Neuronal stem cell (in vitro differentiated cells): ENCODE measurements around the gene OR8H1.

Experiments used
- DNase-seq: peaks from one replicate; pipeline ENCODE4 v3.0.0-alpha.2; 2013; ENCODE audit warnings: low spot score
- H2AFZ ChIP-seq: one replicate; pipeline ENCODE4 v1.6.1; 2013; ENCODE audit warnings: mild to moderate bottlenecking, low read length, inconsistent platforms
- H2AK5ac ChIP-seq: 2 replicates; pipeline ENCODE4 v1.6.1; 2013; ENCODE audit warnings: low read depth, mild to moderate bottlenecking, inconsistent platforms, low read length, moderate library complexity, mixed read lengths
- H2BK120ac ChIP-seq: 2 replicates; pipeline ENCODE4 v1.6.1; 2013; ENCODE audit warnings: low read depth, mild to moderate bottlenecking, inconsistent platforms, low read length, moderate library complexity, mixed read lengths
- H2BK12ac ChIP-seq: one replicate; pipeline ENCODE4 v1.6.1; 2013; ENCODE audit warnings: low read length, inconsistent platforms
- H2BK15ac ChIP-seq: 2 replicates; pipeline ENCODE4 v1.6.1; 2013; ENCODE audit warnings: mild to moderate bottlenecking, low read length, inconsistent platforms, mixed read lengths
- H2BK5ac ChIP-seq: one replicate; pipeline ENCODE4 v1.6.1; 2013; ENCODE audit warnings: inconsistent platforms, mild to moderate bottlenecking, low read length, moderate library complexity
- H3K14ac ChIP-seq: one replicate; pipeline ENCODE4 v1.6.1; 2013; ENCODE audit warnings: low read length, inconsistent platforms
- H3K18ac ChIP-seq: 2 replicates; pipeline ENCODE4 v1.6.1; 2013; ENCODE audit warnings: low read length, inconsistent platforms
- H3K23ac ChIP-seq: 2 replicates; pipeline ENCODE4 v1.6.1; 2013; ENCODE audit warnings: low read depth, mild to moderate bottlenecking, mixed read lengths, low read length, inconsistent platforms; ENCODE audit not compliant: poor library complexity
- H3K27ac ChIP-seq: replicated peaks from 3 replicates; pipeline ENCODE4 v1.5.1; 2013; ENCODE audit warnings: low read length, inconsistent platforms
- H3K27me3 ChIP-seq, 3 experiments: 2 replicates each; pipeline ENCODE4 v1.6.1; 2013; ENCODE audit warnings: low read length in 3 of 3, mild to moderate bottlenecking in 2 of 3, inconsistent platforms in 1 of 3, low read depth in 1 of 3, mixed read lengths in 1 of 3, moderate library complexity in 1 of 3; ENCODE audit not compliant: control insufficient read depth in 3 of 3, insufficient read depth in 3 of 3
- H3K36me3 ChIP-seq, 2 donors: replicated peaks in 1 of 2; 2 replicates each; pipeline ENCODE4 v1.6.1; 2013; ENCODE audit warnings: low read length in 2 of 2; ENCODE audit not compliant: control insufficient read depth in 2 of 2, insufficient read depth in 2 of 2
- H3K4ac ChIP-seq: 2 replicates; pipeline ENCODE4 v1.6.1; 2013; ENCODE audit warnings: inconsistent platforms, mild to moderate bottlenecking, low read length, moderate library complexity
- H3K4me1 ChIP-seq, 2 donors: 1 replicate in 1 of 2; 2 replicates in 1 of 2; pipeline ENCODE4 v1.6.1; 2013; ENCODE audit warnings: low read length in 2 of 2, low read depth in 1 of 2; ENCODE audit not compliant: control insufficient read depth in 2 of 2, insufficient read depth in 1 of 2
- H3K4me2 ChIP-seq: one replicate; pipeline ENCODE4 v1.6.1; 2013; ENCODE audit warnings: mild to moderate bottlenecking, low read length, inconsistent platforms; ENCODE audit not compliant: insufficient read depth, poor library complexity, severe bottlenecking
- H3K4me3 ChIP-seq, 2 donors: 2 replicates each; pipeline ENCODE4 v1.5.1; 2013; ENCODE audit warnings: low read length in 2 of 2, mild to moderate bottlenecking in 2 of 2, inconsistent platforms in 1 of 2, moderate library complexity in 1 of 2
- H3K79me1 ChIP-seq: one replicate; pipeline ENCODE4 v1.6.1; 2013; ENCODE audit warnings: low read depth, mild to moderate bottlenecking, inconsistent platforms, low read length, moderate library complexity
- H3K9ac ChIP-seq: one replicate; pipeline ENCODE4 v1.6.1; 2013; ENCODE audit warnings: mild to moderate bottlenecking, low read depth, low read length, inconsistent platforms; ENCODE audit not compliant: poor library complexity
- H3K9me3 ChIP-seq, 2 donors: replicated peaks in 1 of 2; 2 replicates each; pipeline versions ENCODE3 to v1.6.1; 2013; ENCODE audit warnings: low read length in 2 of 2, mild to moderate bottlenecking in 2 of 2, inconsistent platforms in 1 of 2, low read depth in 1 of 2, mixed read lengths in 1 of 2, moderate library complexity in 1 of 2; ENCODE audit not compliant: control insufficient read depth in 2 of 2, insufficient read depth in 1 of 2
- H4K8ac ChIP-seq: one replicate; pipeline ENCODE4 v1.6.1; 2013; ENCODE audit warnings: low read depth, mild to moderate bottlenecking, inconsistent platforms, low read length, moderate library complexity
- H4K91ac ChIP-seq: one replicate; pipeline ENCODE4 v1.6.1; 2013; ENCODE audit warnings: low read length, low read depth, mild to moderate bottlenecking, inconsistent platforms; ENCODE audit not compliant: poor library complexity
- WGBS, 2 donors: extraction: QIAGEN DNeasy Blood & Tissue Kit; methylation state at CpG; one replicate each; pipeline ENCODE4 v1.1.7; 2013; ENCODE audit warnings: missing lambda C conversion rate in 2 of 2, mixed read lengths in 1 of 2; ENCODE audit not compliant: insufficient read length in 2 of 2, insufficient replicate concordance in 1 of 2; ENCODE audit errors: extremely low coverage in 2 of 2; 5-methylcytosine and 5-hydroxymethylcytosine counted together

The OR8H1 gene

GRCh38 chr11:56271092-56271491 is 21.0 kb downstream of the OR8H1 start:
- H3K23ac ChIP-seq, result no peak overlapping the region
- H3K36me3 ChIP-seq, result no peaks in the 10 kb centered on the region
- H2AFZ ChIP-seq, result no peak overlapping the region

GRCh38 chr11:56251954-56252353 is 40.1 kb downstream of the OR8H1 start, which contains the start of gene OR5T3:
Gene OR5T3 (plus strand): TSS chr11:56252254. CDS start chr11:56252254, 0 bp downstream.
- no peak within 1 kb of the TSS for H3K4ac ChIP-seq
- H4K91ac ChIP-seq, result no peak within 1 kb of the TSS
- H3K36me3 ChIP-seq, result no peaks in the 10 kb centered on the region

More at GRCh38 chr11:56271092-56271491, 21.0 kb downstream of the OR8H1 start:
- no peak overlapping the region for H3K4me3 ChIP-seq
- no peak overlapping the region for H2BK12ac ChIP-seq
- no peak overlapping the region for H2BK15ac ChIP-seq
- WGBS, 2 donors, result no CpG with 5 or more reads among the region's 3 CpGs
- peaks cover 0 to 1% of the 10 kb centered on the region in 2 donors for H3K9me3 ChIP-seq
- no peak overlapping the region for H3K27ac ChIP-seq
- H4K8ac ChIP-seq, result no peak overlapping the region
- no peak overlapping the region for H3K9ac ChIP-seq
- no peak overlapping the region for H3K4me2 ChIP-seq
- no peak overlapping the region for H3K14ac ChIP-seq
- no peak overlapping the region for H2BK5ac ChIP-seq
- H3K4ac ChIP-seq, result no peak overlapping the region
- H4K91ac ChIP-seq, result no peak overlapping the region
- no peak overlapping the region for H2BK120ac ChIP-seq
- no peak overlapping the region for H3K18ac ChIP-seq
- no peak overlapping the region for H2AK5ac ChIP-seq
- H3K79me1 ChIP-seq, result no peaks in the 10 kb centered on the region
- no peaks in the 10 kb centered on the region for H3K4me1 ChIP-seq
- DNase-seq, result no peak
- no peaks in the 10 kb centered on the region for H3K27me3 ChIP-seq

More at GRCh38 chr11:56251954-56252353, 40.1 kb downstream of the OR8H1 start, which contains the start of gene OR5T3:
- no peak within 1 kb of the TSS for H3K4me2 ChIP-seq
- H3K23ac ChIP-seq, result no peak within 1 kb of the TSS
- no peak within 1 kb of the TSS for H4K8ac ChIP-seq
- H3K9me3 ChIP-seq, result no peaks in the 10 kb centered on the region
- H3K4me1 ChIP-seq, result no peaks in the 10 kb centered on the region
- DNase-seq, result no peak
- H2BK15ac ChIP-seq, result no peak within 1 kb of the TSS
- H3K27ac ChIP-seq, result no peak within 1 kb of the TSS
- no peak within 1 kb of the TSS for H2AK5ac ChIP-seq
- H3K79me1 ChIP-seq, result no peaks in the 10 kb centered on the region
- no peak within 1 kb of the TSS for H3K4me3 ChIP-seq
- no peak within 1 kb of the TSS for H2BK120ac ChIP-seq
- H3K9ac ChIP-seq, result no peak within 1 kb of the TSS
- H3K18ac ChIP-seq, result no peak within 1 kb of the TSS
- no peaks in the 10 kb centered on the region for H3K27me3 ChIP-seq
- H2AFZ ChIP-seq, result no peak within 1 kb of the TSS
- H3K14ac ChIP-seq, result no peak within 1 kb of the TSS
- H2BK12ac ChIP-seq, result no peak within 1 kb of the TSS
- H2BK5ac ChIP-seq, result no peak within 1 kb of the TSS
